Central memory CD4-positive, alpha-beta T cell (primary cell): ENCODE results near the gene RANBP9.

Experiments
- DNase-seq: peaks from one replicate; pipeline ENCODE4 v3.0.0; 2022
- total RNA-seq, 3 experiments: gene quantifications; one replicate each; lab custom pipeline; 2026; lab: John Stamatoyannopoulos, UW

The RANBP9 gene
- 89.7 to 106 (median 103) reads per million in 3 experiments for total RNA-seq

- peak; percentile 89 for DNase-seq
Measured at GRCh38 chr6:13711733-13712598, at the start of gene RANBP9. RANBP9 (minus strand) TSS chr6:13711835; CDS start chr6:13711505, 330 bp downstream.

GRCh38 chr6:13760307-13761304, 49.0 kb upstream of the RANBP9 start:
- no peak for DNase-seq

GRCh38 chr6:13759025-13759424, 47.4 kb upstream of the RANBP9 start:
- DNase-seq = no peak

GRCh38 chr6:13754644-13755043, 43.0 kb upstream of the RANBP9 start:
- DNase-seq = no peak

GRCh38 chr6:13743736-13744127, 32.1 kb upstream of the RANBP9 start:
- no peak for DNase-seq

- DNase-seq = no peak
Measured at GRCh38 chr6:13742961-13743735, 31.5 kb upstream of the RANBP9 start.

- DNase-seq = no peak
Measured at GRCh38 chr6:13741365-13741764, 29.7 kb upstream of the RANBP9 start.

- DNase-seq = no peak
Measured at GRCh38 chr6:13735031-13735430, 23.4 kb upstream of the RANBP9 start.

- DNase-seq = no peak
Measured at GRCh38 chr6:13733178-13733887, 21.7 kb upstream of the RANBP9 start.

- no peak for DNase-seq
Measured at GRCh38 chr6:13730704-13731103, 19.1 kb upstream of the RANBP9 start.

GRCh38 chr6:13729891-13730290, 18.3 kb upstream of the RANBP9 start:
- DNase-seq = no peak

- DNase-seq = peak; percentile 73
Measured at GRCh38 chr6:13725570-13725969, 13.9 kb upstream of the RANBP9 start.

- no peak for DNase-seq
Measured at GRCh38 chr6:13725052-13725451, 13.4 kb upstream of the RANBP9 start.

GRCh38 chr6:13724182-13724581, 12.5 kb upstream of the RANBP9 start:
- no peak for DNase-seq

GRCh38 chr6:13722880-13723279, 11.2 kb upstream of the RANBP9 start:
- DNase-seq = no peak

- DNase-seq = no peak
Measured at GRCh38 chr6:13718123-13718458, 6.5 kb upstream of the RANBP9 start.

- DNase-seq = no peak
Measured at GRCh38 chr6:13716955-13717295, 5.3 kb upstream of the RANBP9 start.

GRCh38 chr6:13716225-13716954, 4.8 kb upstream of the RANBP9 start:
- no peak for DNase-seq

- DNase-seq = no peak
Measured at GRCh38 chr6:13715444-13715883, 3.8 kb upstream of the RANBP9 start.

GRCh38 chr6:13712599-13712898, 914 bp upstream of the RANBP9 start:
- no peak for DNase-seq

- peak; percentile 78 for DNase-seq
Measured at GRCh38 chr6:13711324-13711732, 307 bp downstream of the RANBP9 start.
